ENCODE data around the gene TTC33. TPM values are rescaled to one million over a fixed set of nuclear protein-coding genes. Genes with fewer than 3 reads are reported as not detected.

TTC33 gene
- total RNA-seq, 3 donors from 2014 or later: 14.6 to 20.9 (median 15.9) TPM

- Mint-ChIP-seq H3K27me3 (ENCODE audit: low read depth) (no peaks in the 10 kb centered on the region), H3K4me3 (no peak overlapping the region), H3K9me3 (no peaks in the 10 kb centered on the region), H3K36me3 (ENCODE audit: insufficient read depth) (no peaks in the 10 kb centered on the region), H3K4me1 (ENCODE audit: low read depth) (peaks cover 12% of the 10 kb centered on the region)
- DNase-seq (no peak), ATAC-seq (no peak)
These were observed 253.9 kb downstream of the TTC33 start for GRCh38 chr5:40501711-40502444.

- Mint-ChIP-seq H3K27me3 (ENCODE audit: low read depth) (no peaks in the 10 kb centered on the region), H3K36me3 (ENCODE audit: insufficient read depth) (no peaks in the 10 kb centered on the region), H3K4me1 (ENCODE audit: low read depth) (peaks cover 13% of the 10 kb centered on the region), H3K4me3 (no peak overlapping the region), H3K9me3 (no peaks in the 10 kb centered on the region)
- ATAC-seq (no peak), DNase-seq (no peak)
These were observed 256.1 kb downstream of the TTC33 start for GRCh38 chr5:40499518-40500273.

- no peaks in the 10 kb centered on the region for H3K9me3 Mint-ChIP-seq
- no peak overlapping the region for H3K4me3 Mint-ChIP-seq
- peaks cover 16% of the 10 kb centered on the region for H3K4me1 Mint-ChIP-seq (ENCODE audit: low read depth)
- no peak for DNase-seq
- peak in 1 of 2 donors; percentile 36 for ATAC-seq
- H3K27me3 Mint-ChIP-seq (ENCODE audit: low read depth): no peaks in the 10 kb centered on the region
- no peaks in the 10 kb centered on the region for H3K36me3 Mint-ChIP-seq (ENCODE audit: insufficient read depth)
These were observed 256.8 kb downstream of the TTC33 start for GRCh38 chr5:40499007-40499406.

GRCh38 chr5:40497573-40497972, 258.2 kb downstream of the TTC33 start:
- H3K4me3 Mint-ChIP-seq: no peak overlapping the region
- DNase-seq (no peak), ATAC-seq (peak in 1 of 2 donors; percentile 51)
- H3K36me3 Mint-ChIP-seq (ENCODE audit: insufficient read depth): no peaks in the 10 kb centered on the region
- no peaks in the 10 kb centered on the region for H3K9me3 Mint-ChIP-seq
- H3K27me3 Mint-ChIP-seq (ENCODE audit: low read depth): no peaks in the 10 kb centered on the region
- H3K4me1 Mint-ChIP-seq (ENCODE audit: low read depth): peaks cover 10% of the 10 kb centered on the region

- no peaks in the 10 kb centered on the region for H3K27me3 Mint-ChIP-seq (ENCODE audit: low read depth)
- DNase-seq (no peak), ATAC-seq (no peak)
- H3K4me1 Mint-ChIP-seq (ENCODE audit: low read depth): peaks cover 25% of the 10 kb centered on the region
- no peaks in the 10 kb centered on the region for H3K36me3 Mint-ChIP-seq (ENCODE audit: insufficient read depth)
- no peak overlapping the region for H3K4me3 Mint-ChIP-seq
- H3K9me3 Mint-ChIP-seq: no peaks in the 10 kb centered on the region
These were observed 260.5 kb downstream of the TTC33 start for GRCh38 chr5:40495237-40495635.

GRCh38 chr5:40494631-40495236, 261.0 kb downstream of the TTC33 start:
- DNase-seq (no peak), ATAC-seq (no peak)
- Mint-ChIP-seq H3K4me1 (ENCODE audit: low read depth) (peaks cover 27% of the 10 kb centered on the region), H3K4me3 (no peak overlapping the region), H3K9me3 (no peaks in the 10 kb centered on the region), H3K27me3 (ENCODE audit: low read depth) (no peaks in the 10 kb centered on the region), H3K36me3 (ENCODE audit: insufficient read depth) (no peaks in the 10 kb centered on the region)

- no peak overlapping the region for H3K4me3 Mint-ChIP-seq
- no peak for DNase-seq
- no peaks in the 10 kb centered on the region for H3K36me3 Mint-ChIP-seq (ENCODE audit: insufficient read depth)
- no peaks in the 10 kb centered on the region for H3K27me3 Mint-ChIP-seq (ENCODE audit: low read depth)
- ATAC-seq: no peak
- no peaks in the 10 kb centered on the region for H3K9me3 Mint-ChIP-seq
- peaks cover 45% of the 10 kb centered on the region for H3K4me1 Mint-ChIP-seq (ENCODE audit: low read depth)
These were observed 263.7 kb downstream of the TTC33 start for GRCh38 chr5:40492056-40492455.

- H3K4me1 Mint-ChIP-seq (ENCODE audit: low read depth): peaks cover 49% of the 10 kb centered on the region
- no peak overlapping the region for H3K4me3 Mint-ChIP-seq
- no peaks in the 10 kb centered on the region for H3K27me3 Mint-ChIP-seq (ENCODE audit: low read depth)
These were observed 264.1 kb downstream of the TTC33 start for GRCh38 chr5:40491644-40492043.

GRCh38 chr5:40490464-40491111, 265.2 kb downstream of the TTC33 start:
- Mint-ChIP-seq H3K4me3 (peak overlapping the region; percentile 14), H3K9me3 (no peaks in the 10 kb centered on the region), H3K36me3 (ENCODE audit: insufficient read depth) (no peaks in the 10 kb centered on the region), H3K27me3 (ENCODE audit: low read depth) (no peaks in the 10 kb centered on the region), H3K4me1 (ENCODE audit: low read depth) (peaks cover 59% of the 10 kb centered on the region)
- DNase-seq (no peak), ATAC-seq (peak; percentile 46 to 63)

More at GRCh38 chr5:40491644-40492043, 264.1 kb downstream of the TTC33 start:
- Mint-ChIP-seq H3K9me3 (no peaks in the 10 kb centered on the region), H3K36me3 (ENCODE audit: insufficient read depth) (no peaks in the 10 kb centered on the region)
- ATAC-seq (no peak), DNase-seq (no peak)

GRCh38 chr5:40489421-40489820, 266.3 kb downstream of the TTC33 start:
- no peak for DNase-seq
- H3K4me1 Mint-ChIP-seq (ENCODE audit: low read depth): peaks cover 66% of the 10 kb centered on the region
- H3K9me3 Mint-ChIP-seq: no peaks in the 10 kb centered on the region
- H3K36me3 Mint-ChIP-seq (ENCODE audit: insufficient read depth): no peaks in the 10 kb centered on the region
- no peaks in the 10 kb centered on the region for H3K27me3 Mint-ChIP-seq (ENCODE audit: low read depth)
- no peak overlapping the region for H3K4me3 Mint-ChIP-seq
- no peak for ATAC-seq

- peak; percentile 84 to 86 for ATAC-seq
- H3K4me3 Mint-ChIP-seq: peak overlapping the region; percentile 1
- peak; percentile 50 for DNase-seq
- H3K36me3 Mint-ChIP-seq (ENCODE audit: insufficient read depth): no peaks in the 10 kb centered on the region
- peaks cover 73% of the 10 kb centered on the region for H3K4me1 Mint-ChIP-seq (ENCODE audit: low read depth)
- H3K27me3 Mint-ChIP-seq (ENCODE audit: low read depth): no peaks in the 10 kb centered on the region
- no peaks in the 10 kb centered on the region for H3K9me3 Mint-ChIP-seq
These were observed 269.1 kb downstream of the TTC33 start for GRCh38 chr5:40486437-40487275.

GRCh38 chr5:40485021-40485998, 270.5 kb downstream of the TTC33 start:
- Mint-ChIP-seq H3K9me3 (no peaks in the 10 kb centered on the region), H3K36me3 (ENCODE audit: insufficient read depth) (no peaks in the 10 kb centered on the region), H3K27me3 (ENCODE audit: low read depth) (no peaks in the 10 kb centered on the region), H3K4me1 (ENCODE audit: low read depth) (peaks cover 74% of the 10 kb centered on the region), H3K4me3 (no peak overlapping the region)
- ATAC-seq (no peak), DNase-seq (no peak)

GRCh38 chr5:40484495-40484894, 271.3 kb downstream of the TTC33 start:
- ATAC-seq: no peak
- Mint-ChIP-seq H3K36me3 (ENCODE audit: insufficient read depth) (no peaks in the 10 kb centered on the region), H3K27me3 (ENCODE audit: low read depth) (no peaks in the 10 kb centered on the region), H3K9me3 (no peaks in the 10 kb centered on the region), H3K4me1 (ENCODE audit: low read depth) (peaks cover 78% of the 10 kb centered on the region), H3K4me3 (no peak overlapping the region)
- no peak for DNase-seq
